Tibial nerve (tissue), 4 donors: ENCODE measurements around the gene BMP7. TPM values are rescaled to one million over a fixed set of nuclear protein-coding genes. Genes with fewer than 3 reads are reported as not detected.

Experiments used
- DNase-seq, 2 donors: peaks; one replicate each; pipeline ENCODE4 v3.0.0-alpha.2; 2019; ENCODE audit warnings: low spot score in 2 of 2
- H3K27ac ChIP-seq, 4 donors: fragments of 200-600 bp; sonication (generic) in 3 of 4; one replicate each; pipeline ENCODE4 v1.5.1; 2017 to 2019; ENCODE audit warnings: mild to moderate bottlenecking in 1 of 4
- H3K27me3 ChIP-seq, 2 donors: fragments of 200-600 bp; sonication (generic) in 1 of 2; one replicate each; pipeline versions ENCODE4 v1.5.1 to v1.6.0; 2017 to 2019
- H3K36me3 ChIP-seq, 3 donors: fragments of 200-600 bp; sonication (generic); one replicate each; pipeline ENCODE4 v1.5.1; 2018 to 2019
- H3K4me1 ChIP-seq, 4 donors: fragments of 200-600 bp; sonication (generic) in 3 of 4; one replicate each; pipeline ENCODE4 v1.5.1; 2017 to 2019
- H3K4me3 ChIP-seq, 4 donors: fragments of 200-600 bp; sonication (generic) in 3 of 4; one replicate each; pipeline ENCODE4 v1.5.1; 2017 to 2019; ENCODE audit warnings: mild to moderate bottlenecking in 1 of 4, moderate library complexity in 1 of 4
- H3K9me3 ChIP-seq, 4 donors: fragments of 200-600 bp; sonication (generic) in 3 of 4; one replicate each; pipeline ENCODE4 v1.5.1; 2017 to 2019
- EP300 ChIP-seq, 2 donors: sonication (generic); formaldehyde crosslinking; IDR thresholded peaks; one replicate each; pipeline ENCODE4 v1.6.1; 2017; ENCODE audit warnings: antibody characterized with exemption in 2 of 2, mild to moderate bottlenecking in 1 of 2
- POLR2A ChIP-seq, 2 donors: fragments of 450-650 bp; IDR thresholded peaks; one replicate each; pipeline ENCODE4 v1.6.1; 2017; ENCODE audit warnings: antibody characterized with exemption in 2 of 2, mild to moderate bottlenecking in 2 of 2, moderate library complexity in 2 of 2
- WGBS, 2 donors: methylation state at CpG; one replicate each; pipeline ENCODE4 v1.1.5; 2018; 5-methylcytosine and 5-hydroxymethylcytosine counted together
- total RNA-seq, 4 donors: library from RNA; depleted of rRNA; stranded (reverse); fragments of >200 nt; gene quantifications; one replicate each; pipeline ENCODE4 v1.1.0, GENCODE V29; 2016
- TF ChIP-seq, protein P1 (sequence below), 5 experiments: fragments of 200-600 bp in 3 of 5; fragments of 450-650 bp in 2 of 5; sonication (generic) in 3 of 5; IDR thresholded peaks; one replicate each; pipeline ENCODE4 v1.5.1; 2016 to 2019; ENCODE audit warnings: antibody characterized with exemption in 5 of 5, mild to moderate bottlenecking in 3 of 5, moderate library complexity in 2 of 5

Gene BMP7
- total RNA-seq, 4 donors from 2014 or later, result 11.7 to 14.2 (median 13.4) TPM

DNA sequence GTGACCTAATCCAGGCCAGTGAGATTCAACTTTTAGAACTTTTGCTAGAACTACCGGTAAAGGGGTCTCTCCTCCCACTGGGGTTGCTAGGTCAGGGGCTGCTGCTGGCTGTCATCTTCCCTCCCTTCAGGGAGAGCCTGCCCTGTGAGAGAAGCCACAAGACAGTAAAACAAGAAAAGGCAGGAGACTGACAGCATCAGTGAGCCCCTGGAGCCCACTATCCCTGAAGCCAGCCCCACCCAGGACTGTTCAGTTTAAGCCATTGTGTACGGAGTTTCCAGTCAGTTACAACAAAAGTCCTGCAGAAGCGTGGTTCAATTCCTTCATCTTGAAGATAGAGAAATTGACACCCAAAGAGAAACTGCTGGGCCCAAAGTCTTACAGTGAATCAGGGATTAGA, 7.9 kb upstream of the BMP7 start:
- Histone ChIP-seq H3K4me1 (peaks cover 0 to 12% (median 0%) of the 10 kb centered on the region in 4 donors), H3K27me3 (no peaks in the 10 kb centered on the region), H3K27ac (peak overlapping the region in 1 of 4 donors; percentile 4), H3K4me3 (no peak overlapping the region), H3K9me3 (no peaks in the 10 kb centered on the region), H3K36me3 (no peaks in the 10 kb centered on the region)
- WGBS, 2 donors, result 68 to 71% methylated on average over 3 of the region's 3 CpGs
- TF ChIP-seq EP300 (IDR thresholded peaks at IDR 0.05) (no peak), POLR2A (IDR thresholded peaks at IDR 0.05) (no peak)
- TF ChIP-seq, protein P1, sequence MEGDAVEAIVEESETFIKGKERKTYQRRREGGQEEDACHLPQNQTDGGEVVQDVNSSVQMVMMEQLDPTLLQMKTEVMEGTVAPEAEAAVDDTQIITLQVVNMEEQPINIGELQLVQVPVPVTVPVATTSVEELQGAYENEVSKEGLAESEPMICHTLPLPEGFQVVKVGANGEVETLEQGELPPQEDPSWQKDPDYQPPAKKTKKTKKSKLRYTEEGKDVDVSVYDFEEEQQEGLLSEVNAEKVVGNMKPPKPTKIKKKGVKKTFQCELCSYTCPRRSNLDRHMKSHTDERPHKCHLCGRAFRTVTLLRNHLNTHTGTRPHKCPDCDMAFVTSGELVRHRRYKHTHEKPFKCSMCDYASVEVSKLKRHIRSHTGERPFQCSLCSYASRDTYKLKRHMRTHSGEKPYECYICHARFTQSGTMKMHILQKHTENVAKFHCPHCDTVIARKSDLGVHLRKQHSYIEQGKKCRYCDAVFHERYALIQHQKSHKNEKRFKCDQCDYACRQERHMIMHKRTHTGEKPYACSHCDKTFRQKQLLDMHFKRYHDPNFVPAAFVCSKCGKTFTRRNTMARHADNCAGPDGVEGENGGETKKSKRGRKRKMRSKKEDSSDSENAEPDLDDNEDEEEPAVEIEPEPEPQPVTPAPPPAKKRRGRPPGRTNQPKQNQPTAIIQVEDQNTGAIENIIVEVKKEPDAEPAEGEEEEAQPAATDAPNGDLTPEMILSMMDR (IDR thresholded peaks at IDR 0.05), result no peak
- no peak for DNase-seq

DNA sequence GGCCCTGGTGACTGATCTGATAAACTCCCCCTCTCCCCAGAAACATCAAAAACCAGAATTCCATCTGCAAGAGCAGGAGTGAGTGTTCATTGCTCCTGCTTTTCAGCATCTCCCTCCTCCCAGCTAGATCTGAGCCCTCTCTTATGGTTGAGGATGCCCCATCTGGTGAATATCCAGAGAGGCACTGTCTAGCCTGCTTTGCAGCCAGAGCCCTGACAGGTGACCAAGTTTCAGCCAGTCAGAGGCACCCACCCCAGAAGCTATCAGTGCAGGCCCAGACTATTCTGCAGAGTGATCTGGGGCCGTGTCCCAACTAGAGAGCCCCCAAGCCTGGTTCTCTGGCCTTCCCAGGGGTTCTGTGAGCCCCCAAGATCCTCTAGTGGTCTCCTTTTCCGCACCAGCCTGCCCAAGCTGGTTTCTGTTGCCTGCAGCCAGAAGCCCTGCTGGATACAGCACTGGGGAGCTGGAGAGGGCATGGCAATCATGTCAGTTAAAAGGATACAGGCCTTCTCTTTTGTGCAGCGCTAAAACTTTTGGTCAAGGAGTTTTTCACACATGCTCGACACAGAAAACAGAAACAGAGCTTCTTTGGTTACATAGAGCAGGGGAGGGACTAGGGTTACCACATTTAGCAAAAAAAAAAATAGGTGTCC, 6.6 kb upstream of the BMP7 start:
- no peak overlapping the region for H3K27ac ChIP-seq
- peaks cover 0 to 7% (median 0%) of the 10 kb centered on the region in 4 donors for H3K4me1 ChIP-seq
- DNase-seq, result no peak
- H3K27me3 ChIP-seq, result peaks cover 0 to 10% of the 10 kb centered on the region in 2 donors
- TF ChIP-seq EP300 (IDR thresholded peaks at IDR 0.05), result no peak
- no peak overlapping the region for H3K4me3 ChIP-seq
- H3K36me3 ChIP-seq, result no peaks in the 10 kb centered on the region
- H3K9me3 ChIP-seq, result no peaks in the 10 kb centered on the region
- WGBS, 2 donors, result 59 to 82% methylated on average over 3 of the region's 4 CpGs

DNA sequence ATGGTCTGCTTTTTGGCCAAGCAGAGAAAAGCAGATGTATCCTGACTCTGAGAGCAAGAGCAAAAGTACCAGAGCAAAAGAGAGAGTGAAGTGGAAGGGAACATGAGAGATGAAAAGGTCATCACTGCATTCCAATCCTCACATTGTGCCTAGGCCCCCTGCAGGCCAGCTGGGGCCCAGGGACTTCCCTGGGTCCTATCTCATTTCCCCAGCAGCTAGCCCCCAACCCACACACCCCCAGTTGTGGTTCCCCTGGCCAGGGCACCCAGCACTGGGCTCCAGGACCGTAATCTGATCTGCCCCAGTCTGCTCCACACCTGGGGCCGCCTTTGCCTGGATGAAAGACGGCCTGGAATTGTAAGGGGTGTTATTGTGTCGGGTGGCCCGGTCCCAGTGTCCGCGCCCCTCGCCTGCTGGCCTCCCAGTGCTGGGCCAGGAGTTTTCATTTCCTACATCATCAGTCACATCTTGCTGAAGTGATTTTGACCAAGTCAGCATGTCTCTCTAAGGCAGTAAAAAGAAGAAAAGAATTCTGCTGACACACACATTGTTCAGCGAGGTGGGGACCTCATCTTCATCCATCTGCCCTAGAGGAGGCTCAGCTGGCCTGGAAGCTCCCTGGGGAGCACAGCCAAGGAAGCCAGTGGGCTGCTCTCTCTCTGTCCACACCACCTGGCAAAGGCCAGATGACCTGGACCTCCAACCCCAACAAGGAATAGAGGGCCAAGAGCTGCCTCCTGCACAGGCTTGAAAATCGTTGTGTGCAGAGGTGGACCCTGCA, 4.0 kb upstream of the BMP7 start:
- WGBS, 2 donors, result 63 to 73% methylated on average over 10 of the region's 10 CpGs
- TF ChIP-seq, protein P1 (IDR thresholded peaks at IDR 0.05), result no peak
- H3K9me3 ChIP-seq, result no peaks in the 10 kb centered on the region
- H3K4me1 ChIP-seq, result peaks cover 0 to 12% (median 0%) of the 10 kb centered on the region in 4 donors
- no peaks in the 10 kb centered on the region for H3K36me3 ChIP-seq
- no peak for DNase-seq
- H3K27ac ChIP-seq, result no peak overlapping the region
- no peak overlapping the region for H3K4me3 ChIP-seq
- H3K27me3 ChIP-seq, result peaks cover 0 to 32% of the 10 kb centered on the region in 2 donors

DNA sequence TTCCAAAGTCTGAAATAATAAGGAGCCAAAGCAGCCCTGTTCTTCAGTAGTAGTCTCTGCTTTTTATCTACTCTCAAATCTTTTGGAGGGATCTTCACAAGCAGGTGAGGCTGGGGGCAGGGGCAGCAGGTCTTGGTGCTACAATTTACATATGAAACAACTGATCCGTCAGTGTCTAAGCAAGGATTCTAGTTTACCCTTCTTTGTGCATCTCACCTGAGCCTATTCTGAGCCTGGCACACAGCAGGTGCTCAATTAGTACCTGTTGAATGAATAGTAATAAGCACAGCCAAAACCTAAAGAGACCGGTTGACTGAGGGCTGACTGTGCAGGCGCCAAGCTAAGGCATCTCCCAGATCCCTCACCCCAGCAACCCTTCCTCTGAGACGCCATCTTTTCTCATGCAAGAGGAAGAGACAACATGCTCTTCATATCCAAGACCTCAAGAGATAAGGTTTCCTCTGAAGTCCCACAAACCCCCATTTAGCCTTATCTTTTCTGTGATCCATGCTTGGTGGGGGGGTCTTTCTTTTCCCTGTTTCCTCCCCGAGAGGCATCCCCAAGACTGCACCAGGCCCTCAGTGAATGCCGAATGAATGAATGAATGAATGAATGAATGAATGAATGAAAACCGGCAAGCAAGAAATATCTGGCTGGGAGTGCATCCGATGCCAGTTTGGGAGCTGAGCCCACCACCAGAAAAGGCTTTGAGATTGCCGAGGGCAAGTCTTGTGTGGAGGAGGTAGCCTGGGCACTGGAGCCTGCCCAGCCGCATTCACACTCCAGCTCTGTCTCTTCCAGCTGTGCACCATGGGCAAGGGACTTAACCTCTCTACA, 2.9 kb upstream of the BMP7 start:
- TF ChIP-seq EP300 (IDR thresholded peaks at IDR 0.05) (no peak), POLR2A (IDR thresholded peaks at IDR 0.05) (no peak)
- TF ChIP-seq, protein P1 (IDR thresholded peaks at IDR 0.05), result no peak
- H3K27me3 ChIP-seq, result peaks cover 0 to 42% of the 10 kb centered on the region in 2 donors
- 78 to 85% methylated on average over 10 of the region's 10 CpGs for WGBS, 2 donors

DNA sequence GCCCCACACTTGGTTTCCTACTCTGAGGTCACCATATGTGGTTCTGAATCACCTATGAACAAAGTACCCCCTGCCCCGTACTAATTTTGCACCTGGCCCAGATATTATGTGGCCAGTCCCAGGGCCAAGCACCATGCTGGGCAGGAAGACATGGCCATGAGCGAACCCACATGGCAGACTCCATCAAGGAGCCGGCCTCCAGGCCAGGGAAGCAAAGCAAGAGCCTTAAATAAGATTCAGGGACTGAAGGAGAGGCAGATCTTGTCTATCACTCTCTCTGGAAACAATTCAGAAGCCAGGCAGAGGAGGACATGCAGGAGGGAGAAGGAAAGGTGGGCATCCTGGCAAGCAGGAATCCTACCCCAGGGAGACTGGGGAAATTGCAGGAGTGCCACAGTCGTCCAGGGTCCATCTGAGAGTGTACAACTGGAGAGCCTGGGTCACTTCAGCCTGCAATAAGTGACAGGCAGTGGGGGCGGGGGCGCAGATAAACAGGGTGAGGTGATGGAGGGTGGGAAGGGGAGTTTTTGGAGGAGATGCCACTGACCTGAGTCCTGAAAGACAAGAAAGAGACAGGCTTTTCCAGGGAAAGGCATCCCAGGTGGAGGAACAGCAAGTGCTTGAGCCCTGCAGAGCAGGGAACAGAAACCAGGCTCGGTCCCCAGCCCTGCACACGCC, 2.1 kb upstream of the BMP7 start:
- no peak for DNase-seq
- TF ChIP-seq, protein P1 (IDR thresholded peaks at IDR 0.05), result no peak
- no peak for TF ChIP-seq EP300 (IDR thresholded peaks at IDR 0.05)
- TF ChIP-seq POLR2A (IDR thresholded peaks at IDR 0.05), result no peak
- Histone ChIP-seq H3K27ac (no peak overlapping the region), H3K4me3 (no peak overlapping the region), H3K4me1 (peaks cover 0 to 25% (median 0%) of the 10 kb centered on the region in 4 donors), H3K9me3 (no peaks in the 10 kb centered on the region), H3K36me3 (no peaks in the 10 kb centered on the region), H3K27me3 (peaks cover 0 to 47% of the 10 kb centered on the region in 2 donors)
- 83% methylated on average over 8 of the region's 8 CpGs for WGBS, 2 donors

More for the DNA sequence above, 2.9 kb upstream of the BMP7 start:
- Histone ChIP-seq H3K4me3 (no peak overlapping the region), H3K4me1 (peaks cover 0 to 17% (median 0%) of the 10 kb centered on the region in 4 donors), H3K36me3 (no peaks in the 10 kb centered on the region), H3K27ac (no peak overlapping the region), H3K9me3 (no peaks in the 10 kb centered on the region)
- no peak for DNase-seq
